NCI-H187 treated with DMSO at 0.1 percent for 48 hours (cell line): ENCODE results near the gene MLXIPL.
"Not testable (repeated sequence)": the region's sequence is repeated elsewhere in the genome, so short reads cannot be mapped to it uniquely, and the experiment has no call there.

Experiments
- DNase-seq: peaks from one replicate; lab custom pipeline; 2025; lab: John Stamatoyannopoulos, UW

The MLXIPL gene, protein sequence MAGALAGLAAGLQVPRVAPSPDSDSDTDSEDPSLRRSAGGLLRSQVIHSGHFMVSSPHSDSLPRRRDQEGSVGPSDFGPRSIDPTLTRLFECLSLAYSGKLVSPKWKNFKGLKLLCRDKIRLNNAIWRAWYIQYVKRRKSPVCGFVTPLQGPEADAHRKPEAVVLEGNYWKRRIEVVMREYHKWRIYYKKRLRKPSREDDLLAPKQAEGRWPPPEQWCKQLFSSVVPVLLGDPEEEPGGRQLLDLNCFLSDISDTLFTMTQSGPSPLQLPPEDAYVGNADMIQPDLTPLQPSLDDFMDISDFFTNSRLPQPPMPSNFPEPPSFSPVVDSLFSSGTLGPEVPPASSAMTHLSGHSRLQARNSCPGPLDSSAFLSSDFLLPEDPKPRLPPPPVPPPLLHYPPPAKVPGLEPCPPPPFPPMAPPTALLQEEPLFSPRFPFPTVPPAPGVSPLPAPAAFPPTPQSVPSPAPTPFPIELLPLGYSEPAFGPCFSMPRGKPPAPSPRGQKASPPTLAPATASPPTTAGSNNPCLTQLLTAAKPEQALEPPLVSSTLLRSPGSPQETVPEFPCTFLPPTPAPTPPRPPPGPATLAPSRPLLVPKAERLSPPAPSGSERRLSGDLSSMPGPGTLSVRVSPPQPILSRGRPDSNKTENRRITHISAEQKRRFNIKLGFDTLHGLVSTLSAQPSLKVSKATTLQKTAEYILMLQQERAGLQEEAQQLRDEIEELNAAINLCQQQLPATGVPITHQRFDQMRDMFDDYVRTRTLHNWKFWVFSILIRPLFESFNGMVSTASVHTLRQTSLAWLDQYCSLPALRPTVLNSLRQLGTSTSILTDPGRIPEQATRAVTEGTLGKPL

DNA sequence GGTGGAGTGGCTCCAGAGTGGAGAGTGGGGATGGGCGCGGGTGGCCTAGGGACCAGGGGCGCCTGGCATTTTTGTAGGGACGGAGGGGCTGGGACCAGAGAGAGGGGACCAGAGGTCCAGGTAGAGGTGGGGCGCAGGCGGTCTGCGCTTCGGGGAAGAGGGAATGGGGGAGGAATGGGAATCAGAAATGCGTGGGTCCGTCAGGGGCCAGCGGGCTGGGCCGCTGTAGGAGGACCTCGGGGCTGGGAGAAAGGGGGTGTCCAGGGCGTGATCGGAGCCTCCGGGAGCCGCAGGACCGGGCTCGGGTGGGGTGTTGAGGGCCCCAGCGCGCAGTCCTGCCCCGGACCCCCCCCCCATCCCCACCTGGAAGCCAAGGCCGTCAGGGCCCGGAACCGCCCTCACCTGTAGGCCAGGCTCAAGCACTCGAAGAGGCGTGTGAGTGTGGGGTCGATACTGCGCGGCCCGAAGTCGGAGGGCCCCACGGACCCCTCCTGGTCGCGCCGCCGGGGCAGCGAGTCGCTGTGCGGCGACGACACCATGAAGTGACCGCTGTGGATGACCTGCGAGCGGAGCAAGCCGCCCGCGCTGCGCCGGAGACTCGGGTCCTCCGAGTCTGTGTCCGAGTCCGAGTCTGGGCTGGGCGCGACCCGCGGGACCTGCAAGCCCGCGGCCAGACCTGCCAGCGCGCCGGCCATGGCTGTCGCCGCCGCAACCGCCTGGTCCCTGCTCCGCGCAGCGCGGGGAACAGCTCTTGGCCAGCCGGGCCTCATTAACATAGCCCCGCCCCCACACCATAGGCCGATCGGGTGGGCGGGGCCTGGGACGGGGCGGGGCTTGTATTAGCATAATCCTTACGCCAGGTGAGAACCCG lies at the start of gene MLXIPL:
TSS of gene MLXIPL (minus strand) at position 725 of the 871 bp plus-strand sequence. CDS start at position 695, 30 bp downstream.
- DNase-seq: peak; percentile 66

DNA sequence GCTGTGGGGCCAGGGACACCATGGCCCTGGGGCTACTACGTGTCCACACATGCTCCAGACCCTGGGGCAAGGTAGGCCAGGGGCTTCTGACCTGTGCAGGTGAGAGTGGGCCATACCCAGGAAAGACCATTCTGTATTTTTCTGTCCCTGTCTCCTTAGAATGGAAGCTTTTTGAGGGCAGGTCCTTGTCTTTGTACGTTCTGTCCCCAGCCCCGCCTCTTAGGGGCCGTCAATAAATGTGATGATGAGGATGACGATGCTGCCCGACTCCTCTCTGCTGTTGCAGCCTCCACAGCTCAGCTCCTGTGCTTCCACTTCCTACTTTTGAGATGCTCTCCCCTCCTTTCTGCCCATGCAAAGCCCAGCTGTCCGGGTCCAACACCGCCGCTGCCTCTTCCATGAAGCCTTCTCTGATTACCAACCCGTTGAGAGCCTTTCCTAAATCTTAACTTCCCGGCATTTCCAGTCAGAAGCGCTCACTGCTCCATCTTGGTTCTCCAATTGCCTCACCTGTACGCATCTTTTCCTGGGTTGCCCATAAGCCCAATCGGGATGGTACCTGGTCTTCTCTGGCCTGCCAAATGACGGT lies 47.6 kb upstream of the MLXIPL start:
- no peak for DNase-seq

DNA sequence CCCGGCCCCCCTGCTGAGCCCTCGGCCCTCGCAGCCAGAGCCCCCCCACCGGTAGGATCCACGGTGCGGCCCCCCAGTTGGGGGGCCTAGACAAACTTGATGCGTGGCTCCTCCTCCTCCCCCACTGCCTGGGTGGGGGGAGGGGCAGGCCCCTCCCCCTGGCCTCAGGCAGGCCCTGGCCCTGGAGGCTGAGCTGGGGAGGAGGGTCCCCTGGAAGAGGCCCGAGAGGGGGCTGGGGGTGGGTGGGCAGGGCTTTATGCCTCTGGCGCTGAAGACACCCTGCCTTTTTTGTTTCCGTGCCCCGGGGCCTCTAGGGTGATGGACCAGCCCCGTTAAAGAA lies 47.0 kb upstream of the MLXIPL start:
- DNase-seq: no peak

DNA sequence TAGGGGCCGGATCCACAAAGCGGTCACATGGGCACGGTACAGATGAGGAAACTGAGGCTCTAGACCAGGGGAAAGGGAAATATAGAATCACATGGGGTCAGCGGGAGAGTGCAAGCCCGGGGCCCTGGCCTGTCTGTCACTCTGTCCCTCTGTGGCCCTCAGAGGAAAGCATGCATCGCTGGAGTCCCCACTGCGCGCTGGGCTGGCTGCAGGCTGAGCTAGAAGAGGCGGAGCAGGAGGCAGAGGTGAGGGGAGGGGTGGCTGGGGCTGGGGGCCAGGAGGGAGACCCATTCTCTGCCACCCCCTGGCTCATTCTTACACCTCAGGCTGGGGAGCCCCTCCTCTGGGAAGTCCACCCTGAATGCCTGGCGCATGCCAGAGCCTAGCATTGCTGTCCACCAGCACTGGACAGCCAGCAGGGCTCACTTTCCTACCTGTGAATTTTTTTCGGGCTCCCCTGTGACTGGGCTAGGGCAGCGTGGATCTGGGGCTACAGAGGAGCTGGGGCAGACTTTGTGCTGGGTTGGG lies 45.6 kb upstream of the MLXIPL start:
- DNase-seq: no peak

DNA sequence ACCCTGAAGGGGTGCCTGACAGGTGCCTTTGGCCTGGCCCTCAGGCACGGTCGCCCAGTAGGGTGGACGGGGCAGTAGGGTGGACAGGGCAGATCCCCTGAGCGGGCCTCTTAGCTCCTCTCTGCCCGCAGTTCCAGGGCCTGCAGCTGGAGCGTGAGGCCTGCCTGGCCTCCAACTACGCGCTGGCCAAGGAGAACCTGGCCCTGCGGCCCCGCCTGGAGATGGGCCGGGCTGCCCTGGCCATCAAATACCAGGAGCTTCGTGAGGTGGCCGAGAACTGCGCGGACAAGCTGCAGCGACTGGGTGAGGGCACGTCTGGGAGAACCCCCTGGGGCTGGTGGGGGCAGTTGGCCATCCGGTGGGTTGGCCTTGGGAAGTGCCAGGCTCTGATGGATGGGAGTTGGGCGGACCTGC lies 45.0 kb upstream of the MLXIPL start:
- no peak for DNase-seq

DNA sequence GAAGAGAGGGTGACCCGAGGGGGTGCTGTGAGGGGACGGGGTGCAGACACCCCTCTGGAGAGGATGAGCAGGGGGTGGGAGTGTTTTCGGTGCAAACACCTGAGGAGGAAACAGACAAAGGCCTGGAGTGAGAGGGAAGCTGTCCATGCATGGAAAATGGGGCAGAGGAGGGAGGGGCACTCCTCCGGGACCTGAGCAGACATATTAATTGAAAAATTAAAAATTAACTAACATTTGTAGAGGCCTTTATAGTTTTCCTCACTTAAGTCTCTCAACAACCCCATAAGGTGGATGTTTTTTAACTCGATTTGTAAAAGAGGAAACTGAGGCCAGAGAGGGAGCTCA lies 44.5 kb upstream of the MLXIPL start:
- no peak for DNase-seq

DNA sequence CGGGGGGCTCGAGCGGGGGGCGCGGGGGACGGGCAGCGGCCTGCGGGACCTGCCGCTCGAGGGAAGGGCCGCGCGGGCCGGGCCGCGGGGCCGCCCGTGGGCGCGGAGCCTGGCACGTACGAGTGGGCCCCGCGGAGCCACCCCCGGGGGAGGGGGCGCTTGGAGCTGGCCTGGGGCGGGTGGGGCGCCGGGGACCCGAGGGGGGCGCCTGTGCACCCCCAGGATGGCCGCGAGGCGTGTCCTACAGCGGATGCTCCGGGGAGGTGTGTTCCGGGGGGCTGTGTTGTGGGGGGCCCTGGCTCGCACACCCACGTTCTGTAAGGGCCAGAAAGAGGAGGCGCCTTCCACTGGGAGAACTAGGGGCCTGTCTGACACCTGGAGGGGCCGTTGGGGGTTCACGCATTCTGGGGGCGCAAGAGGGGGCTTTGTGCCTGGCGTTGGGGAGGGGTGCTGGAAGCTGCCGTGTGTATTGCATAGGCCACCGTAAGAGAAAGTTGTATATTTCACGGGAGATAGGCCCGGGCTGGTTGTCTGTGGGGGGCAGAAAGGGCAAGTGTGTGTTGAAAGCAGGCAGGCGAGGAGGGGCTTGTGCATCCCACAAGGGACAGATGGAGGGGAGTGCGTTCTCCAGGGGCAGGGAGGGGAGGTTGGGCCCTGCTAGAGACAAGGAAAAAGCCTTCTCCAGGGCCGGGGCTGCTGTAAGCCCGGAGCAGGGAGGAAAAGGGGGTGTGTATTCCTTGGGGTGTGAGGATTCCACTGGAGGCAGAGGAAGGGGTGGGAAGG lies 44.0 kb upstream of the MLXIPL start:
- no peak for DNase-seq

DNA sequence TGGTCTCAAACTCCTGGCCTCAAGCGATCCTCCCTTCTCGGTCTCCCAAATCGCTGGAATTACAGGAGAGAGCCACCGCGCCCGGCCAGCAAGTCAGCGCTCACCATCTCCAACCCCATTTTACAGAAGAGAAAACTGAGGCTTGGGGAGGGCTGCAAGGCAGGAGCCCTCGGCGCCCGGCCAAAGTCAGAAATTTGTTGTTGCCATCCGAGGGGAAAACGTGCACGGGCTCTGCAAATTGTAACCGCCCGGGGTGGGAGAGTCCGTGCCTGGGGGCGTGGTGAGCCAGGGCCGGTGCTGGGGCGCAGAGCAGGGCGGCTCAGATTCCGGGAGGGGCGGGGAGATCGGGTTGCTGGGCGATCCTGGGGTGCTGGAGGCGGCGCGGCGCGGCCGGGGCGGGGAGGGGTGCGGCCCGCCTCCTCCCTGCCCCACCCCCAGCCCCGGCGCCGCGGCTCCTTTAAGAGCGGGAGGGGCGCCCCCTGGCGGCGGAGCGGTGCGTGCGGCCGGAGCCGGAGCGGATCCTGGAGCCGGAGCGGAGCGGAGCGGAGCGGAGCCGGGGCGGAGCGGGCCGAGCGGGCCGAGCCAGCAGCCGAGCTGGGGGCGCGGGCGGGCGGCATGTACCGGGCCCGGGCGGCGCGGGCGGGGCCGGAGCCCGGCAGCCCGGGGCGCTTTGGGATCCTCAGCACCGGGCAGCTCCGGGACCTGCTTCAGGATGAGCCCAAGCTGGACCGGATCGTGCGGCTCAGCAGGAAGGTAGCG lies 43.2 kb upstream of the MLXIPL start, which contains the start of gene VPS37D:
TSS of gene VPS37D (plus strand) at position 488 of the 759 bp plus-strand sequence. CDS start at position 616, 128 bp downstream.
- DNase-seq: peak; percentile 24

DNA sequence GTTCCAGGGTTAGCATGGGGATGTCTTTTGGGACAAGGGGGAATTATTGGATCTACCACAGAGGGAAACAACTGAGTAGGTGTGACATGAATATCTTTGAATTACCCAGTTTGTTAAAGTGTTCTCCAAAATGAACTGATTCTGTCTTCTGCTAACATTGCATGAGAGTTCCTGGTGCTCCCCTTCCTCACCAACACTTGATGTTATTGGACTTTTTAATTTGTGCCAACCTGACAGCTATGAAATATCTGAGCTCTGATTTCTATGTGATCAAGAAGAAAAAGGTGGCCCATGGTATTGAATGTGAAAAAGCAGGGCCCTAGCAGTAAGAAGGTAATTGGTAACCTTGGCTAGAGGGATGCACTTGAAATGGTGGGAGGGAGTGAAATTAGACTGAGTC lies 38.7 kb upstream of the MLXIPL start:
- DNase-seq: no peak

DNA sequence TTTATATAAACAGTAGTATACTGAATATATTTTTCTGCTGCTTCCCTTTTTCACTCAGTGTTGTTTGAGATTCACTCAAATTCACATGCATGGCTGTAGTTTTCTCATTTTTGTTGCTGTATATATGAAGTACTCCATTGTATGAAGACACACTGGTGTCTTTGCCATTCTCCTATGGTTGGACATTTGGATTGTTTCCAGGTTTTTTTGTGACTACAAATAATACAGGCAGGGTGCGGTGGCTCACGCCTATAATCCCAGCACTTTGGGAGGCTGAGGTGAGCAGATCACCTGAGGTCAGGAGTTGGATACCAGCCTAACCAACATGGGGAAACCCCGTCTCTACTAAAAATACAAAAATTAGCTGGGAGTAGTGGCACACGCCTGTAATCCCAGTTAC lies 36.3 kb upstream of the MLXIPL start:
- not testable (repeated sequence) for DNase-seq

DNA sequence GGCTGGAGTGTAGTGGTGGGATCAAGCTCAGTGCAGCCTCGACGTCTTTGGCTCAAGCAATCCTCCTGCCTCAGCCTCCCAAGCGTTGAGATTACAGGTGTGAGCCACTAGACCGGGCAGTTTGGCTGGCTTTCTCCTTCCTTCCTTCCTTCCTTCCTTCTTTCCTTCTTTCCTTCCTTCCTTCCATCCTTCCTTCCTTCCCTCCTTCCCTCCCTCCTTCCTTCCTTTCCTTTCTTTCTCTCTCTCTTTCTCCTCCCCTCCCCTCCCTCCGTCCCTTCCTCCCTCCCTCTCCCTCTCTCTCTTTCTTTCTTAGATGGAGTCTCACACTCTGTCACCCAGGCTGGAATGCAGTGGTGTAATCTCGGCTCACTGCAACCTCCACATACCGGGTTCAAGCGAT lies 35.7 kb upstream of the MLXIPL start:
- DNase-seq: no peak

DNA sequence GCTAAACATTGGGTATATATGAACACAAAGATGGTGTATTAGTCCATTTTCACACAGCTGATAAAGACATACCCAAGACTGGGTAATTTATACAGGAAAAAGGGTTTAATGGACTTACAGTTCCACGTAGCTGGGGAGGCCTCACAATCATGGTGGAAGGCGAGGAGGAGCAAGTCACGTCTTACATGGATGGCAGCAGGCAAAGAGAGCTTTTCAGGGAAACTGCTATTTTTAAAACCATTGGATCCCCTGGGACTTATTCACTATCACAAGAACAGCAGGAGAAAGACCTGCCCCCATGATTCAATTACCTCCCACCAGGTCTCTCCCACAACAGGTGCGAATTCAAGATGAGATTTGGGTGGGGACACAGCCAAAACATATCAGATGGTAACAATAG lies 31.0 kb upstream of the MLXIPL start:
- not testable (repeated sequence) for DNase-seq

DNA sequence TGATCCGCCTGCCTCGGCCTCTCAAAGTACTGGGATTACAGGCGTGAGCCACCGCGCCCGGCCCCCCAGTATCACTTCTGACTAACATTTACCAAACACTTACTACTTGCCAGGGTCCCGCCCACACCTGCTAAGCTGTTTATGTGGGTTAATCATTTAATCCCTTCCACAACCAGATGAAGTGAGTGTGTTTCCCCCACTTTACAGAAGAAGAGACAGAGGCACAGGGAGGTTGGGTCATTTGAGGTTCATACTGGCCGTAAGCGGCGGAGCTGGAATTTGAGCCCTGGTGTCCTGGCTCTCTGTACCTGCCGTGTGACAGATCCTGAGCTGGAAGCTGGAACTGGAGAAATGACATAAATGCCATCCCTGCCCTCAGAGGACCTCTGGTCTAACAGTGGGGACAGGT lies 28.2 kb upstream of the MLXIPL start:
- DNase-seq: no peak

DNA sequence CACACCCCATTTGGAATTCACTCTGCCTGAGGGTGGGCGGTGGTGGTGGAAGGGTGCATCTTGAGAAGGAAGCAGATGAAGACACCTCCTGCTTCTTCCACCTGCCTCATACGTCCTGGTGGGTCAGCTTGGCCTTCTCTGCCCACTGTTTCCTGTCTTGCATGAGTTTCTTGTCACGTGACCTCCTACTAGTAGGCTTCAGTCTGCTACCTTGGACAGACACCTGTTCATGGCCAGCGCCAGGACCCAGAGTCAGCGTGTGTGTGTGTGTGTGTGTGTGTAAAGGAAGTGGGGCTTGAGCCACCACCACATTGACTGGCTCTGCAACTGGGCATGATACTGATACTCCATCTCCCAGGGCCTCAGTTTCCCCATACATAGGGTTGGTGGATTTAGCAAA lies 26.2 kb upstream of the MLXIPL start:
- DNase-seq: no peak

DNA sequence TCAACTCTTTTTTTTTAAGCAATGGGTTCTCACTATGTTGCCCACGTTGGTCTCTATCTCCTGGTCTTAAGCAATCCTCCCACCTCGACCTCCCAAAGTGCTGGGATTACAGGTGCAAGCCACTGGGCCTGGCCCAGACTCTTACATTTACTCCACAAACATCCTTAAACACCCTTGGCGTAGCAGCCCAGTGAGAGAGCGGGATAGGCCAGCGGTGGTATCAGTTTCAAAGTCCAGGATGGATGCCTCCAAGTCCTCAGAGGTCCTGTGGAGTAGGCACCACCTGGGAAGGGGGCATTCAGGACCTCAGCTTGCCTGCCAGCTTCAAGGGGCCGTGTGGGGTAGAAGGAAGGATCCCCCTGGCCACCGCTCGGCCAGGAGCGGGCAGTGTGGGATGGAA lies 25.3 kb upstream of the MLXIPL start:
- DNase-seq: no peak

DNA sequence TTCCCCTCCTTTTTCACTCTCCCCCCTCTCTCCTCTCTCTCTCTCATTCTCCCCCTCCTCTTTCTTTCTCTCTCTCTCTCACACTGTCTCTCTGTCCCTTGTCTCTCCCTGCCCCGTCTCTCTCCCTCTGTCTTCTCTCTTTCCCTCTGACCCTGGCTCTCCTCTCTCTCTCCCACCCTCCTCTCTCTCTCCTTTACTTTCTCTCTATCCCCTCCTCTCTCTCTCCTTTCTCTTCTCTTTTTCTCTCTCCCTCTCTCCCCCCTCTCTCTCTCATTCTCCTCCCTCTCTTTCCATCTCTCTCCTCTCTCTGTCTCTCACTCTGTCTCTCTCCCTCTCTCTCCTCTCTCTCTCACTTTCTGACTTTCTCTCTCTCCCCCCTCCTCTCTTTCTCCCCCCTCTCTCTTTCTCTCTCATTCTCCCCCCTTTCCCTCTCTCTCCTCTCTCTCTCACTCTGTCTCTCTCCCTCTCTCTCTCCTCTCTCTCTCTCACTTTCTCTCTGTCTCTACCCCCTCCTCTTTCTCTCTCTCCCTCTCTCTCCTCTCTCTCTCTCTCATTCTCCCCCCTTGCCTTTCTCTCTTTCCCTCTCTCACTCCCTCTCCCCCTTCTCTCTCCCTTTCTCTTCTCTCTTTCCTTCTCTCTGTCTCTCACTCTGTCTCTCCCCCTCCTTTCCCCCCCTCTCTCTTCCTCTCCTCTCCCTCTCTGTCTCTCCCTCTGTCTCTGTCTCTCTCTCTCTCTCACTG lies 24.4 kb upstream of the MLXIPL start:
- no peak for DNase-seq

DNA sequence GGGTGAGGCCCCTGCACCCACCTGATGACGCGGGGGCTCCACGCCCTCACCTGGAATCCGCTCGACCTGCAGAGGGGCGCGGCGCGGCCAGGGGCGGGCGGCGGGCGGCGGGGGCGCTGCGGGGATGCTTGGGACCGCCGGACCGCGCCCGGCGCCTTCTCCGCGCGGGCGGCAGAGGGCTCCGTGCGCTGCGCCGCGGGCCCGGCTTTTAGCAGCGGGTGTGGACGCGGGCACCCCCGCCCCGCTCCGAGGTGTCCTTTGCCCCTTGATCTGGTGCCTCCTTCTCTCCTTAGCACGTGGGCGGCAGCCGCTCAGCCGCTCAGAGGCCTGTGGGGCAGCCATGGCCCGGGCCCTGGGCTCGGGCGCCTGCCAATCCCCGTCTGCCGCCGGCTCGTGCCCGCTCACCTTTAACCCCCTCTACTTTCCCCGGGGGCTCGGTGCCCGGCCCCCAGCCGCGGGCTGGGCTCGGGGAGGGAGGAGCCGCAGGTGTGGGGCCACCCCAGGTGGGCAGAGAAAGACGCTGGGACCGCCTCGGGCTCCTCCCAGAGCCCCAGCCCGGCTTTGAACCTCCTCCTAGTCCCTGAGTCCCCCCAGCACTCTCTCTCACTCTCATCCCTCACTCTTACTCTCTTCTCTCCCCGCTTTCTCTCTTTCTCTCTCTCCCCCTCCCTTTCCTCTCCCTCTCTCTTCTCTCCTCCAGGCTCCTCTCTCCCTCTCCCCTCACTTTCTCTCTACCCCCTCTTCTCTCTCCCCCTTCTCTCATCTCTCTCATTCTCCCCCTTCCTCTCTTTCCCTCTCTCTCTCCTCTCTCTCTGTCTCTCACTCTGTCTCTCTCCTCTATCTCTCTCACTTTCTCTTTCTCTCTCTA lies 23.6 kb upstream of the MLXIPL start:
- DNase-seq: no peak
